ENCODE results near the gene PLCB2. TPM values are rescaled to one million over a fixed set of nuclear protein-coding genes. Genes with fewer than 3 reads are reported as not detected.
A peak's percentile ranks its signal among the peaks of the same experiment; 100 is the strongest.

Gene PLCB2
- total RNA-seq, 1 experiment from 2014 or later = 7.4 TPM

DNA sequence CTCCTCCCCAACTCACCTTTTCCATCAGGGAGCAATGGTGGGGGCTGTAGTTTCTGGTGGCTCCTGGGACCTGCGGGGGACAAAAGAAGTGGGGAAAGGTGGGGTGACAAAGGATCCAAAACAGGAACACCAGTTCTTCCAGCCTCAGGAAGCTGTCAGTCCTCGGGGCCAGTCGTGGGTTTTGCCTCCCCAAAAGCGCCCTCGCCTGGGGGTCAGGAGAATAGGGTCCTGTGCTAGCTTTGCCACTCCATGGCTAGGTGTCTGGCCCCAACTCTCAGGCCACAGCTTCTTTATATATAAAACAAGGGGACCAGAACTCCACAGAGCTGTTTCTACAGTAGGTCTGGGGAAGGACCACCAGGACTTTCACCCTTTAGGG, 29.0 kb upstream of the PLCB2 start:
- Histone ChIP-seq H3T11ph (ENCODE audit: low read length) (no peak overlapping the region), H2AFZ (ENCODE audit: low read length) (no peak overlapping the region), H4K91ac (ENCODE audit: insufficient read length, low read depth, low read length) (no peak overlapping the region), H3K23me2 (ENCODE audit: insufficient read length, low read depth, low read length, poor library complexity, severe bottlenecking) (no peaks in the 10 kb centered on the region), H3K27ac (ENCODE audit: insufficient read length, low read depth, low read length) (no peak overlapping the region), H3K4ac (ENCODE audit: low read depth, low read length) (no peak overlapping the region), H3K79me2 (ENCODE audit: insufficient read depth, low read length) (no peaks in the 10 kb centered on the region), H3K27me3 (ENCODE audit: insufficient read depth, low read length) (no peaks in the 10 kb centered on the region), H3K14ac (ENCODE audit: insufficient read depth, low read length) (no peak overlapping the region), H4K5ac (ENCODE audit: insufficient read length, low read depth, low read length) (no peak overlapping the region), H2AK5ac (ENCODE audit: insufficient read length, low read length) (no peak overlapping the region), H2BK120ac (ENCODE audit: low read depth, low read length, poor library complexity, severe bottlenecking) (no peak overlapping the region), H3K18ac (ENCODE audit: insufficient read length, low read depth, low read length) (no peak overlapping the region), H4K20me1 (ENCODE audit: control insufficient read depth, insufficient read depth, insufficient read length) (no peaks in the 10 kb centered on the region), H2BK5ac (ENCODE audit: insufficient read length, low read length) (no peak overlapping the region), H2BK12ac (ENCODE audit: insufficient read length, low read depth, low read length) (no peak overlapping the region), H2BK20ac (ENCODE audit: low read depth, low read length, poor library complexity, severe bottlenecking) (no peak overlapping the region), H3K4me2 (ENCODE audit: insufficient read depth, insufficient read length, low read length) (no peak overlapping the region), H3K23ac (ENCODE audit: insufficient read length, low read depth, low read length) (no peak overlapping the region), H3K9ac (ENCODE audit: extremely low read depth, insufficient read length, low read length) (no peak overlapping the region), H2BK15ac (ENCODE audit: low read depth, low read length) (no peak overlapping the region), H3K4me1 (ENCODE audit: insufficient read depth, low read length) (no peaks in the 10 kb centered on the region), H3K9me3 (ENCODE audit: control insufficient read depth, low read depth, low read length) (no peaks in the 10 kb centered on the region), H4K8ac (replicated peaks; ENCODE audit: insufficient read length, low read depth, low read length) (no peak overlapping the region), H3K79me1 (ENCODE audit: insufficient read depth, low read depth, low read length, poor library complexity, severe bottlenecking) (no peaks in the 10 kb centered on the region), H3K56ac (ENCODE audit: insufficient read length, low read depth, low read length) (no peak overlapping the region)
- TF ChIP-seq, protein P1, sequence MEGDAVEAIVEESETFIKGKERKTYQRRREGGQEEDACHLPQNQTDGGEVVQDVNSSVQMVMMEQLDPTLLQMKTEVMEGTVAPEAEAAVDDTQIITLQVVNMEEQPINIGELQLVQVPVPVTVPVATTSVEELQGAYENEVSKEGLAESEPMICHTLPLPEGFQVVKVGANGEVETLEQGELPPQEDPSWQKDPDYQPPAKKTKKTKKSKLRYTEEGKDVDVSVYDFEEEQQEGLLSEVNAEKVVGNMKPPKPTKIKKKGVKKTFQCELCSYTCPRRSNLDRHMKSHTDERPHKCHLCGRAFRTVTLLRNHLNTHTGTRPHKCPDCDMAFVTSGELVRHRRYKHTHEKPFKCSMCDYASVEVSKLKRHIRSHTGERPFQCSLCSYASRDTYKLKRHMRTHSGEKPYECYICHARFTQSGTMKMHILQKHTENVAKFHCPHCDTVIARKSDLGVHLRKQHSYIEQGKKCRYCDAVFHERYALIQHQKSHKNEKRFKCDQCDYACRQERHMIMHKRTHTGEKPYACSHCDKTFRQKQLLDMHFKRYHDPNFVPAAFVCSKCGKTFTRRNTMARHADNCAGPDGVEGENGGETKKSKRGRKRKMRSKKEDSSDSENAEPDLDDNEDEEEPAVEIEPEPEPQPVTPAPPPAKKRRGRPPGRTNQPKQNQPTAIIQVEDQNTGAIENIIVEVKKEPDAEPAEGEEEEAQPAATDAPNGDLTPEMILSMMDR (conservative IDR thresholded peaks at IDR 0.05) = peak; percentile 62
- Mint-ChIP-seq H3K4me3 (peak overlapping the region in 1 of 2 experiments; percentile 12; a peak in 2 of 5 replicates), H3K4me1 (peaks cover 21 to 44% of the 10 kb centered on the region in 2 experiments), H3K36me3 (ENCODE audit: insufficient read depth in 1 of 3, low read depth in 3 of 3) (peaks cover 0 to 4% (median 3%) of the 10 kb centered on the region in 3 experiments; a peak in 2 of 7 replicates), H3K27me3 (ENCODE audit: low read depth) (peaks cover 11% of the 10 kb centered on the region), H3K27ac (no peak overlapping the region), H3K9me3 (no peaks in the 10 kb centered on the region)
- no CpG with 5 or more reads among the region's 5 CpGs for whole genome bisulfite sequencing (ENCODE audit: extremely low coverage, insufficient read length, low lambda C conversion rate)
- peak; percentile 70 for DNase-seq

All from H9 (cell line).